Endothelial cell of umbilical vein (primary cell): ENCODE measurements around the gene ADH1C. TPM values are rescaled to one million over a fixed set of nuclear protein-coding genes. Genes with fewer than 3 reads are reported as not detected.
"Not testable (repeated sequence)": the region's sequence is repeated elsewhere in the genome, so short reads cannot be mapped to it uniquely, and the experiment has no call there.

ENCODE experiments used
- BruUV-seq: library from RNA; stranded (reverse); fragments of 400-500 nt; replicated peaks from 2 replicates; lab custom pipeline; 2021; lab: Mats Ljungman, UMichigan
- CTCF ChIA-PET: fragments of 300-600, 350-600 bp; sonication (Branson Sonifier 250); formaldehyde crosslinking; loops from one replicate; lab custom pipeline; 2021; ENCODE audit warnings: antibody characterized with exemption, inconsistent platforms; lab: Charles Lee
- POLR2A ChIA-PET: fragments of 300-600, 350-600 bp; sonication (Branson Sonifier 250); formaldehyde crosslinking; loops from one replicate; lab custom pipeline; 2021; ENCODE audit warnings: antibody characterized with exemption, inconsistent platforms; lab: Charles Lee
- DNase-seq: peaks from one replicate; pipeline ENCODE4 v3.0.0-alpha.2; 2011; ENCODE audit warnings: low read depth, low spot score
- FAIRE-seq: peaks from 2 replicates; lab custom pipeline; 2011; peaks lifted over from hg19 to GRCh38; lab: Jason Lieb, UNC
- H2AFZ ChIP-seq: 2 replicates; pipeline ENCODE4 v1.6.0; 2012; ENCODE audit warnings: low read depth, low read length, control low read depth, inconsistent platforms
- H3K27ac ChIP-seq: 2 replicates; pipeline ENCODE4 v1.5.1; 2011; ENCODE audit warnings: low read depth, mild to moderate bottlenecking, control low read depth, low read length, moderate library complexity; ENCODE audit not compliant: insufficient read depth
- H3K27me3 ChIP-seq, 2 experiments: 2 replicates each; pipeline versions ENCODE4 v1.6.0 to v1.6.1; 2011; ENCODE audit warnings: low read length in 2 of 2, mixed read lengths in 1 of 2; ENCODE audit not compliant: control insufficient read depth in 2 of 2, insufficient read depth in 2 of 2
- H3K36me3 ChIP-seq, 2 experiments: 2 replicates in 1 of 2; 3 replicates in 1 of 2; pipeline ENCODE4 v1.5.1; 2011; ENCODE audit warnings: low read length in 2 of 2, mild to moderate bottlenecking in 1 of 2, moderate library complexity in 1 of 2; ENCODE audit not compliant: control insufficient read depth in 2 of 2, insufficient read depth in 2 of 2; ENCODE audit errors: extremely low read depth in 1 of 2
- H3K4me1 ChIP-seq: 3 replicates; pipeline ENCODE4 v1.5.1; 2011; ENCODE audit warnings: mild to moderate bottlenecking, low read length; ENCODE audit not compliant: control insufficient read depth, insufficient read depth; ENCODE audit errors: extremely low read depth
- H3K4me2 ChIP-seq: 2 replicates; pipeline ENCODE4 v1.6.1; 2011; ENCODE audit warnings: low read length, control low read depth, mixed read lengths; ENCODE audit not compliant: insufficient read depth
- H3K4me3 ChIP-seq, 3 experiments: fragments of 200-600 bp in 1 of 3; sonication (generic), shearing (Covaris generic) in 1 of 3; replicated peaks in 1 of 3; 2 replicates each; pipeline ENCODE4 v1.5.1; 2011 to 2016; ENCODE audit warnings: control low read depth in 3 of 3, low read length in 3 of 3, mild to moderate bottlenecking in 2 of 3, inconsistent platforms in 1 of 3, low read depth in 1 of 3, moderate library complexity in 1 of 3; ENCODE audit not compliant: insufficient read depth in 1 of 3
- H3K79me2 ChIP-seq: 2 replicates; pipeline ENCODE4 v1.6.0; 2012; ENCODE audit warnings: low read length, inconsistent platforms; ENCODE audit not compliant: control insufficient read depth, insufficient read depth
- H3K9ac ChIP-seq: replicated peaks from 2 replicates; pipeline ENCODE3; 2011; ENCODE audit warnings: low read length, control low read depth; ENCODE audit not compliant: insufficient read depth; ENCODE audit errors: extremely low read depth
- H3K9me1 ChIP-seq: replicated peaks from 3 replicates; pipeline ENCODE4 v1.6.0; 2011; ENCODE audit warnings: mild to moderate bottlenecking, low read length; ENCODE audit not compliant: control insufficient read depth, insufficient read depth; ENCODE audit errors: extremely low read depth
- H3K9me3 ChIP-seq: replicated peaks from 2 replicates; pipeline ENCODE4 v1.5.1; 2012; ENCODE audit warnings: low read length, inconsistent platforms; ENCODE audit not compliant: control insufficient read depth, insufficient read depth
- H4K20me1 ChIP-seq: replicated peaks from 2 replicates; pipeline ENCODE3; 2011; ENCODE audit warnings: mild to moderate bottlenecking, low read length; ENCODE audit not compliant: control insufficient read depth, insufficient read depth; ENCODE audit errors: extremely low read depth
- CTCF ChIP-seq, 2 donors: IDR thresholded peaks; 1 replicate in 1 of 2; 2 replicates in 1 of 2; pipeline ENCODE4 v1.5.1; 2011; ENCODE audit warnings: low read length in 2 of 2, mild to moderate bottlenecking in 2 of 2, moderate library complexity in 2 of 2, control low read depth in 1 of 2, inconsistent platforms in 1 of 2, low read depth in 1 of 2; ENCODE audit not compliant: insufficient read depth in 1 of 2; ENCODE audit errors: extremely low read depth in 1 of 2
- EZH2 ChIP-seq: IDR thresholded peaks from 2 replicates; pipeline ENCODE4 v1.6.1; 2012; ENCODE audit warnings: borderline replicate concordance, low read depth, mild to moderate bottlenecking, moderate library complexity, low read length, inconsistent platforms; ENCODE audit not compliant: severe bottlenecking
- FOS ChIP-seq: IDR thresholded peaks from 2 replicates; pipeline ENCODE4 v1.6.1; 2011; ENCODE audit warnings: mild to moderate bottlenecking, low read length, moderate library complexity, borderline replicate concordance; ENCODE audit not compliant: insufficient read depth
- GATA2 ChIP-seq: IDR thresholded peaks from 2 replicates; pipeline ENCODE4 v1.7.0; 2011; ENCODE audit warnings: low read depth, mild to moderate bottlenecking, moderate library complexity, mixed read lengths, low read length; ENCODE audit not compliant: insufficient read length, insufficient read depth
- JUN ChIP-seq: IDR thresholded peaks from 2 replicates; pipeline ENCODE4 v1.6.1; 2011; ENCODE audit warnings: borderline replicate concordance, low read depth; ENCODE audit not compliant: insufficient read length, insufficient read depth
- MYC ChIP-seq: IDR thresholded peaks from one replicate; pipeline ENCODE4 v1.6.1; 2011; ENCODE audit warnings: mild to moderate bottlenecking, low read depth, low read length
- POLR2A ChIP-seq: IDR thresholded peaks from 2 replicates; pipeline ENCODE4 v1.6.1; 2012; ENCODE audit warnings: low read depth, mild to moderate bottlenecking, control low read depth, low read length
- POLR2AphosphoS5 ChIP-seq: IDR thresholded peaks from 2 replicates; pipeline ENCODE4 v1.6.1; 2012; ENCODE audit warnings: low read depth, mild to moderate bottlenecking, control low read depth, low read length, moderate library complexity; ENCODE audit not compliant: insufficient read depth
- dilution Hi-C: fragments of 300-500 bp; cut with MboI; formaldehyde crosslinking; loops from one replicate; pipeline ENCODE4 v1.15.0; 2019; ENCODE audit warnings: low sequenced_read_pairs; ENCODE audit not compliant: extremely low pct_ligation_motif_present
- intact Hi-C: fragments of 100-400 bp; cut with micrococcal nuclease; formaldehyde crosslinking; loops from one replicate; pipeline ENCODE4 v1.10.0; 2022
- polyA plus RNA-seq, 4 experiments: library from polyadenylated mRNA; depleted of rRNA in 3 of 4; stranded (reverse) in 3 of 4; unstranded in 1 of 4; fragments of >200 nt; gene quantifications; 2 replicates each; pipeline versions ENCODE4 v1.2.1 to v1.2.3, GENCODE V29; 2011 to 2012; ENCODE audit warnings: missing spikeins in 1 of 4
- total RNA-seq: library from RNA; stranded (reverse); gene quantifications from 2 replicates; pipeline ENCODE4 v1.2.3, GENCODE V29; 2021
- TF ChIP-seq, protein P1 (sequence below): IDR thresholded peaks from 2 replicates; pipeline ENCODE4 v1.6.1; 2011; ENCODE audit not compliant: insufficient read depth, insufficient read length

Gene ADH1C
- total and polyA plus RNA-seq, 2 donors (not counting 3 experiments of a cell fraction or from before 2014, with no cell fraction given): not detected

- H3K4me3 ChIP-seq, CTCF ChIA-PET, POLR2A ChIA-PET, intact Hi-C loops, H3K9me3 ChIP-seq, FAIRE-seq, H3K9ac ChIP-seq, BruUV-seq, H3K27me3 ChIP-seq, H3K4me2 ChIP-seq, H3K9me1 ChIP-seq, H3K36me3 ChIP-seq, H4K20me1 ChIP-seq, H2AFZ ChIP-seq, H3K79me2 ChIP-seq, H3K4me1 ChIP-seq, DNase-seq, dilution Hi-C loops, H3K27ac ChIP-seq: not testable (repeated sequence)
Observed at GRCh38 chr4:99367817-99368216, 15.3 kb upstream of the ADH1C start.

DNA sequence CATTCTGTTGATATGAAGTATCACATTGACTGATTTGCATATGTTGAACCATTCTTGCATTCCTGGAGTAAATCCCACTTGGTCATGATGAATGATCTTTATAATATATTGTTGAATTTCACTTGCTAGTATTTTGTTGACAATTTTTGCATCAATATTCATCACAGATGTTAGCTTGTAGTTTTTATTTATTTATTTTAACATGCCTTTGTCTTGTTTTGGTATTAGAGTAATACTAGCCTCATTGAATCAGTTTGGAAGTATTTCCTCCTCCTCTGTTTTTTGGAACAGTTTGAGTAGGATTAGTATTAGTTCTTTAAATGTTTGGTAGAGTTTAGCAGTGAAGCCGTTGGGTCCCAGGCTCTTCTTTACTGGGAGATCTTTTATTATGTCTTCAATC, 13.9 kb upstream of the ADH1C start:
- Histone ChIP-seq H3K9me3 (no peaks in the 10 kb centered on the region), H4K20me1 (no peaks in the 10 kb centered on the region), H3K4me2 (no peak overlapping the region), H3K9me1 (no peaks in the 10 kb centered on the region), H3K4me1 (no peaks in the 10 kb centered on the region), H3K9ac (no peak overlapping the region), H3K36me3 (no peaks in the 10 kb centered on the region), H2AFZ (no peak overlapping the region), H3K4me3 (no peak overlapping the region), H3K27ac (no peak overlapping the region), H3K27me3 (no peaks in the 10 kb centered on the region), H3K79me2 (no peaks in the 10 kb centered on the region)
- no peak for TF ChIP-seq JUN
- TF ChIP-seq POLR2AphosphoS5: no peak
- TF ChIP-seq FOS: no peak
- no peak for TF ChIP-seq EZH2
- no peak for TF ChIP-seq CTCF (IDR thresholded peaks at IDR 0.05; ENCODE audit: extremely low read depth in 1 of 2, insufficient read depth in 1 of 2, low read depth in 1 of 2, low read length in 2 of 2)
- TF ChIP-seq POLR2A: no peak
- no peak for TF ChIP-seq MYC
- TF ChIP-seq, protein P1, sequence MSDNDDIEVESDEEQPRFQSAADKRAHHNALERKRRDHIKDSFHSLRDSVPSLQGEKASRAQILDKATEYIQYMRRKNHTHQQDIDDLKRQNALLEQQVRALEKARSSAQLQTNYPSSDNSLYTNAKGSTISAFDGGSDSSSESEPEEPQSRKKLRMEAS: no peak
- no peak for TF ChIP-seq GATA2
- no TSS peak for BruUV-seq
- DNase-seq (no peak), FAIRE-seq (no peak)
- ChIA-PET POLR2A (no interaction called here), CTCF (no interaction called here)
- intact Hi-C loops (no loop called here), dilution Hi-C loops (no loop called here)
